SHP77 (cell line): ENCODE results near the gene ZNF385D.
"Not testable (repeated sequence)": the region's sequence is repeated elsewhere in the genome, so short reads cannot be mapped to it uniquely, and the experiment has no call there.

Experiments
- DNase-seq, 2 experiments: peaks; one replicate each; lab custom pipeline; 2025; lab: John Stamatoyannopoulos, UW

Gene ZNF385D

GRCh38 chr3:21509731-21510470, 241.1 kb downstream of the ZNF385D start:
- DNase-seq, result no peak

- DNase-seq, result no peak
Measured at GRCh38 chr3:21508246-21508645, 242.8 kb downstream of the ZNF385D start.

- no peak for DNase-seq
Measured at GRCh38 chr3:21505711-21506460, 245.1 kb downstream of the ZNF385D start.

GRCh38 chr3:21502656-21503055, 248.4 kb downstream of the ZNF385D start:
- no peak for DNase-seq

- no peak for DNase-seq
Measured at GRCh38 chr3:21500834-21501233, 250.2 kb downstream of the ZNF385D start.

- DNase-seq, result not testable (repeated sequence)
Measured at GRCh38 chr3:21490671-21491070, 260.3 kb downstream of the ZNF385D start.

GRCh38 chr3:21487520-21487919, 263.5 kb downstream of the ZNF385D start:
- no peak for DNase-seq

GRCh38 chr3:21486024-21486935, 264.7 kb downstream of the ZNF385D start:
- not testable (repeated sequence) for DNase-seq

- no peak for DNase-seq
Measured at GRCh38 chr3:21484828-21485144, 266.2 kb downstream of the ZNF385D start.

GRCh38 chr3:21484057-21484827, 266.8 kb downstream of the ZNF385D start:
- DNase-seq, result peak; percentile 64

GRCh38 chr3:21481991-21482390, 269.0 kb downstream of the ZNF385D start:
- DNase-seq, result no peak

GRCh38 chr3:21477541-21478288, 273.3 kb downstream of the ZNF385D start:
- no peak for DNase-seq

- no peak for DNase-seq
Measured at GRCh38 chr3:21466476-21466875, 284.5 kb downstream of the ZNF385D start.

- DNase-seq, result no peak
Measured at GRCh38 chr3:21464746-21465145, 286.3 kb downstream of the ZNF385D start.

GRCh38 chr3:21463319-21463718, 287.7 kb downstream of the ZNF385D start:
- DNase-seq, result no peak

GRCh38 chr3:21462141-21462540, 288.9 kb downstream of the ZNF385D start:
- DNase-seq, result no peak

GRCh38 chr3:21457084-21457483, 293.9 kb downstream of the ZNF385D start:
- DNase-seq, result no peak

- DNase-seq, result no peak
Measured at GRCh38 chr3:21449738-21450137, 301.3 kb downstream of the ZNF385D start.

- no peak for DNase-seq
Measured at GRCh38 chr3:21447476-21448151, 303.4 kb downstream of the ZNF385D start.

GRCh38 chr3:21446945-21447475, 304.0 kb downstream of the ZNF385D start:
- DNase-seq, result no peak
